ENCODE results near the gene RNF151.

GRCh38 chr16:1977875-1978268 lies 11.2 kb downstream of the RNF151 start:
- TF ChIP-seq CTCF (IDR thresholded peaks at IDR 0.05), result no peak
- TF ChIP-seq POLR2A (IDR thresholded peaks at IDR 0.05), result no peak

All from right lobe of liver (tissue), 4 donors.